Activated CD8-positive, alpha-beta memory T cell treated with anti-CD3 and anti-CD28 coated beads, Interleukin-2, amount 50 U/mL, for 1 hour (primary cell): ENCODE data around the gene OSBPL3.

Experiments used
- DNase-seq: peaks from one replicate; pipeline ENCODE4 v3.0.0-alpha.2; 2020; ENCODE audit errors: extremely low read depth

The OSBPL3 gene

DNA sequence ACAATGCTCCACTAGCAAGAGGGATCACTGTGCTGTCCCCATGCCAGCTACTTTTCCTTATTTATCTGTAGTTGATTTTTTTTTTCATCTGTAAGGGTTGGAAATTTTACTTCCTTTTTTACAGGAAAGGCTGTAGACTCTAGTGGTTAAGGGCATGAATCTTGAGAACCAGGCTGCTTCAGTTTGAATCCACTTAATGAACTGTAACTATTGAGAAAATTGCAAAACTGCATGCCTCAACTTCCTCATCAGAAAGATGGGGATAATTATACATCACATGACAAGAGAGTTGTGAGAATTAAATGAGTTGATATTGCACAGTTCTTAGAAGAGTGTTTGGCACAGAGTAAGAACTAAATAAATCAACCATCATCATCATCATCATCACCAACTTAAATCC lies 116.4 kb downstream of the OSBPL3 start:
- DNase-seq: no peak

DNA sequence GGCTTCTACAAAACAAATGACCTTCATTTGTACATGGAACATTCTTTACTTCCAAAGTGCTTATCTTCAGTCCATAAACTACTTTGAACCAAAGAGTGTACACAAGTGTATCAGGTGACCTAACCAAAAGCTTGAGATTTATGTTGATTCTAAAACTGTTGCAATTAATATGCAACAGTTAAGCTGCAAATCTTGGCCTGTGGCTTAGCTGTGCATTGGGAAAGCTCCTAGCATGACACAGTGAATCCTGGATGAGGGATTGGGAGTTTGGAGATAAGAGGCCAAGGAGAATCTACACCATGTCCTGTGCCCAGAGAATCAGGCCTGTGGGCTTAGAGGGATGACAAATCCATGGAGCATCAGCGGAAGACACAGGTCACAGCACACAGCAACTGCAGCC lies 117.5 kb downstream of the OSBPL3 start:
- no peak for DNase-seq

DNA sequence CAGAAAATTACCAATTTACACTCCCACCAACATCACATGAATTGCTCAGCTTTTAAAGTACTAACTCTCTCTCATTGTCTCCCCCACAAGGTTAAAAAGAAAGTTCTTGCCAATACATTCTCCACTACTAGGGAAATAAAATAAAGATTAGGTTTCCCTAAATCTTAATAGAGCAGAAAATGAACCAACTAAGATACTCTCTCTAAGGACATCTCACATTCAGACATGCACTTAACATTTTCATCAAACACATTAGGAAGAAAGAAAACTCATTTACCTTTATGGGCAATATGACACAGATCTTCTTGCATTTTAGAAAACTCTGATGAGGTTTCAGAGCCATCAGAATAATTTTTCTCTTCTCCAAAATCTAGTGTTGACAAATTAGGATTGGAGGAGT lies 118.6 kb downstream of the OSBPL3 start:
- DNase-seq: no peak

DNA sequence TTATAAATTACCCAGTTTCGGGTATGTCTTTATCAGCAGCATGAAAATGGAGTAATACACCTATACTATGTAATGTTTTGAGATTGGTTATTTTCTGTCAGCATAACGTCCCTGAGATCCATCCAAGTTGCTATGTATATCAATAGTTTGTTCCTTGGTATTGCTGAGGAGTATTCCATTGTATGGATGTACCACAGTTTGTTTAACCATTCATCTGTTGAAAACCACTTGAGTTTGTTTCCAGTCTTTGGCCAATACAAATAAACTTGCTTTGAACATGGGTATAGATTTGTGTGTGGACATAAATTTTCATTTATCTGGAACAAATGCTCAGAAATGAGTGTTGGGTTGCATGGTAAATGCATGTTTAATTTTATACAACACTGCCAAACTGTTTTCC lies 119.4 kb downstream of the OSBPL3 start:
- DNase-seq: no peak

DNA sequence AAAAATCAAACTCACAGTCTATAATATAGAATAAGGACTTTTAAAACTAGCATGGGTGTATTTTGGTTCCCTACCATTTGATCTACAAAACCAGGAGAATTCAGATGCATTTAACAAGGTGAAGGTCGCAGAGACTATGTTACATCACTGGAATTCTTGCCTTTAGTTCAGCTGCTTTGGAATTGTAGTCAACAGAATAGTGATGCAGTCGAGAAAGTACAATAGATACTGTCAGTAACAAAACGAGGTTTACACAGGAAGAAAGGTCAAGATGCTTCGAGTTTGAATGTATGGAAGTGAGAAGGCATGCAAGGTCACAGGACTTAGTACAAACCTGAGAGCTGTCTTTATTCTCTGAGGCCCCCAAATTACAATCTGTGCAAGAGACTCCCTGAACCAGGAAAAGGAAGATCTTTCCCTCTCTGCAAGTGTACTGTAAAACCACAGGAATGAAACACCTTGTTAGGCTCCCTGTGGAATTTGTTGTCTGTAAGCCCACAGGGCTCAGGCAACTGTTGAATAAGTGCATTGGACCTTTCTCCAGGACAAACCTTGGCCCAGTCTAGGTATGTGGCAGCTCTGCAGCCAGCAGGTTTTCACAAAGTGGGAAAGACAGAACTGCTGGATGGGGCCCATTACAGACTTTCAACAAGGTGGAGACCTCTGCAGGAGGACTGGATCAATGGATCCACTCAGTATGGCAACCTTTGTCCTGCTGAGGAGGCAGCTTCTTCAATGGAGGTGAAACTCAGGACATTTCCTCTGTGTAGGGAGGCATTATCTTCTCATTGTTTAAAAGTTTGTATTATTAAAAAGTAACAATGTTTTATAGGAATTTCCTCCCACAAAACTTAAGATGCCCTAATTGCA lies 121.6 kb downstream of the OSBPL3 start:
- no peak for DNase-seq

DNA sequence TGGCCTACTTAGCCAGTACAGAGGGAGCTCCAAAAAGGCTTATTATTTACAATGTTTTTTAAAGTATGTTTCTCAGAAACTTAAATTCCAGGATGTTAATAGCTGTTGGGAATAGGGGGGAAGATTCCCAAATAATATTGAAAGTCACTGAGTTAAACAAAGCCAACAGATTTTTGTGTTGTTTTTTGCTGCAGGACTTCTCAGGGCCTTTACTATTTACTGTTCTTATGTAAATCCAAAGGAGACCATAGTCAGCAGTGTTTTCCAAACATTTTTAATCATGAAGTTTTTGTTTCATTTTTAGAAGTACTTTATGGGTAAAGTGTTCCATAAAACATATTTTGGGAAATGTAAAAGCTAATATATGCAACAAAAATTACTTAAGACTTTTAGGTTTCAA lies 122.4 kb downstream of the OSBPL3 start:
- DNase-seq: no peak

DNA sequence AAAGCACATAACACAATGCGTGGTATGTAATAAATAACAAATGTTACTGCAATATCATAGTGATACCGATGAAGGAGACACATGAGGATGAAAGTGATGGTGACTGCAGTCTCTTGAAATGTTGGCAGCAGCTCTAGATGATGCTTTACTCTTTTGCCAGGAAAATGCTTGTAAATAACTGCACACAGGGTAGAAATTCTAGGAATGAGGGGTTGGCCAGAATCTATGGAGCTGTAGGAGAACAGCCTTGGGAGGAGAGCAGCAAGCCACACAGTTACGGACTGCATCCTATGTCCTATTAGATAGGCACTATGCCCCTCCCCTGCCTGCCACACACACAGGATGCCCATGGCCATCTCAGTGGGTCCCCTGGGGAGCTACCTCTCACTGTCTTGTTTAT lies 125.1 kb downstream of the OSBPL3 start:
- no peak for DNase-seq

DNA sequence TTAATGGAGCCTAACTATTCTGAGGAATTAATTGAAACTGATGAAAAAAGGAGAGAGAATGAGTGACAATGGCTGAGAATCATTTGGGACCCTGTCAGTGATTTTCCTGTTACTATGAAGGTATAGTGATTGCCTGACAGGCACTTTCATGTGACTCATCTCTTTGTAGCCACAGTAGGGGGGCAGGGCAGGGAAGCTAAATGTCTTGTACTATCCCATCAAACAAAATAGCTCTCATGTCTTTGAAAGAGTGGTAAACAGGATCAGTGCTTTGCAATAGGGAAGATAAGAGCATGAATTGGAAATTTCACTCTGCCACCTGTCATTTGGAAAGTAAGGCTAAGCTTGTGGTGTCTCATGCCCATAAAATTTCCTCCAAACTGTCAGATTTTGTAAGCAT lies 128.2 kb downstream of the OSBPL3 start:
- no peak for DNase-seq

DNA sequence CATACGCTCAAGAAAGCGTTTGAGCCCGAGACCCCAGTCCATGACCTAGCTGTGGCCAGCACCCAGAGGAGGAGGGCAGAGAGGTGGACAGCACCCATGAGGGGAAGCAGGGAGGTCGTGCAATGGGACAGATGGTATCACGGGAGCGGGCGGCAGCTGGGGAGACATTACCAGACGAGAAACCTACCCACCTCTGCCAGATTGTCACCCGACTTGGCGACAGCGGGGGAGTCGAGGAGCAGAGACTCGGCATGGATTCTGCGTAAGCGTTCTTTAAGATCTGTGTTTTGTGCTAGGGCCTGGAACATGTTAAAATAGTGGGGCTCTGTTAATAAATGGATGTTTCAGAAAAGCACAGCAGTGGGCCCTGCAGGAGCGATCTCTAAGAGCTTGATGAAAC lies 131.1 kb downstream of the OSBPL3 start:
- no peak for DNase-seq

DNA sequence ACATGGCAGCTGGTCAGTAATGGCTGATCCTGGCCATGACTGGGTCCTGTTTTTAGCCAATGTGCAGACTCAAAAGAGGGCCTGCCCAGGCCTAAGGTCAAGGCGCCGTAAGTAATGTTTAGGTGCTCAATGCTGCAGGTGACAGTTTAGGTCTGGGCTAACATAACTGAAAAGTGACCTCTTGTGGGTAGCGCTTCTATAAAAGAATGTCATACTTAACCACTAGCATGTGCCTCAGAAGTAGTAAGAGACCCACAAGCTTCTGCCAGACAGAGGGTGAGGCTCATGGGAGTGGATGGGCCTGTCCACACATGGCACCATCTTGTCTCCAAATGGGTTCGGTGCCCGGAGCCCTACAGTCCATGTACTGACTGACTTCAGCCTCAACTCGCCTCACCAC lies 132.2 kb downstream of the OSBPL3 start:
- DNase-seq: no peak

DNA sequence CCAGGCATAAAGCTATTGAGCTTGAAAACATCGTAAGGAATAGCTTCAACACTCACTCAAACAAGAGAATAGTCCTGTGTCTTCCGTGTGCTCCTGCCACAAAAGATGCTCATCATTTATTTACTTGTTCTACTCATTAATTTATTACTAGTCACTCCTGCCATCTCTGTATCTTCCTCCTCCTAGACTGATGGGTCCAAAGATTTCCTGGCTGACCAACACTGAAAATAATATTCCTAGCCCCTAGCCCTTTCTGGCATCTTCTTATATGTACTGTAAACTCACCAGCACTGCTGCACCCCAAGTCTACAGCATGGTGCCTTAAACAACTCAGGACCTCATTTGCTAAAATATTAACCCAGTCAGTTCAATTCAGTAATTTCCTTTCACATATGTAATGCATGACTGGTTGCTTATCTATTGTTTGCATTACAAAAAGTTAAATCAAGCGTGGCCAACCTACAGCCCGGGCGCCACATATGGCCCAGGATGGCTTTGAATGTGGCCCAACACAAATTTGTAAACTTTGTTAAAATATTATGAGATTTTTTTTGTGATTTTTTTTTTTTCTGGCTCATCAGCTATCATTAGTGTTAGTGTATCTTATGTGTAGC lies 136.1 kb downstream of the OSBPL3 start:
- DNase-seq: no peak

DNA sequence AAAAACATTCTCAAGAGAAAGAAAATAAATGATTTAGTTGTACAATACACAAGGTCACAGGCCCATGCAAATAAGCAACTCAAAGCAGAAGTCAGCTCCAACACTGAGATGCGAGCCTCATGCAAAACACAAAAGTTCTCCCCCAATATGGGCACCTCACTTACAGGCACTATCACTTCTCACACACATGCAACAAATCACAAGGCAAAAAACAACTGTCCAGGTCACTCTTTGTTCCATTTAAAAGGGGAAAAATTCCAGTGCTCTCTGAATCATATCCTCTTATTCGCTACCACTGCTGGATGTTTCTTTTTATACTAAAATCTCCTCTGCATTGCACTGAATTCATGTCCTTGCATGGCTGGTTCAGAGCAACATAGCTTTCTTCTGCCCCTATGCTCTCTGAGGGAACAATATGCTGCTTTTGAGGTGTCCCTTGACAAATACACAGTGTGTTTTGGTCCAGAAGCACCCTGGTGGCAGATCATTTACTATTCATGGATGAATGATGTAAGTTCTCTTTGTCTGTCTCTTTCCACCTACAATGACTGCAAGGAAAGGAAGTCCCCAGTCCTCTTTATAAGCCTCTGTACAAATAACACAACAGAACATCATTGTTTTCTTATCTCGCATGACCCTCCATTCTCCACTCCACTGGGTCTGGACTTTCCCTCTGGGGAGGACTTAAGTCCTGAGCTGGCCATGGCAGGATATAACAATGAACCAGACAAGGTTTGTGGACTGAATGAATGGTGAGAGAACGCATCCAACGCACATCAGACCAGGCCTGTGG lies 137.3 kb downstream of the OSBPL3 start:
- no peak for DNase-seq

DNA sequence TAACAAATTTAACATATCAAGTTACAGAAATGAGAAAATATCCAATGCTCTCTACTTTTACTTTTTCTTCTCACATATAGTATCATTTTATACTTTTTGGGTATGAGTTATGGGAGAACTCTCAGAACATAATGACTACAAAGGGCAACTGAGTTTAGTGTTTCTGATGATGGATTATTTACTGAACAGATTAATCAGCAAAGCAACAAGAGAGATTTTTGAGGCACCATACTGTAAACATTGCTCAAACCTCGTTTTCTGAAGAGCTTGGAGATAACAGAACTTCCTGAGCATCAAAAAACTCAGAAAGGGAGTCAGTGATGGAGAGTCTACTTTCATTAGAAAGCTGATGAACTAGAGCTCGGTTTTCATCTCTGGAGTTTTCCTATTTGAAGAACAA lies 137.9 kb downstream of the OSBPL3 start:
- DNase-seq: no peak

DNA sequence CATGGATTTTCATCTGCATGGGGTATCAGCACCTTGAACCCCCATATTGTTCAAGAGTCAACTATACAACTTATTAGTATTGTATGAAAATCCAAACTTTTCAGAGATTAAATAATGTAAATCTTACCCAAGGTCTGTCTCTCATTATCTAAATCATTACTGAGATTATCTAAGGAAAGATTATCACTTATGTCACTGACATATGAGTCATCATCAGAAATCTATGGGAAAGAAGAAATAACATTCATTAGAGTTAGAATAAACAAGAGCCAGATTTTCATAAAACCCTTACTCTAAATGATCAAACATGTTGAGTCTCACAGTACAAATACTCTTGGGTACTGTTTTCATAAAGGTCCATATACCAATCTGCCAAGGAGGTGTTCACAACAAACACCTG lies 139.4 kb downstream of the OSBPL3 start:
- no peak for DNase-seq

DNA sequence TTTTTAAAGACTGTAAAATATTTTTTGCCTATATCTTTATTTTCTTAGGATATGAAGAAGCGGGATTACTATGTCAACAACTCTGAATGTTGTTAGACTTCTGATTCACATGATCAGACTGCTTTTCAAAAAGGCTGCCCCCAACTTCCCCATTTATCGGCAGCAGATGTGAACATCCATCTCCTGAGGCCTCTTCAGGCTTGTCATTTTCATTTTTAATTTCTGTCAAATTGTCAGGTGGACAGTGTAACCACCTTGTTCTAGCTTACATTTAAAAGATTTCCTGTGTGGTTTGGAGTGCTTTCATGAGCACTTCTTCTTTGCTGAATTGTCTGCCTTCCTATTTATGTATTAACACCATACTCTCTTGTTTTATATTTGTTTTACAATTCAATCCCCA lies 143.9 kb downstream of the OSBPL3 start:
- no peak for DNase-seq

DNA sequence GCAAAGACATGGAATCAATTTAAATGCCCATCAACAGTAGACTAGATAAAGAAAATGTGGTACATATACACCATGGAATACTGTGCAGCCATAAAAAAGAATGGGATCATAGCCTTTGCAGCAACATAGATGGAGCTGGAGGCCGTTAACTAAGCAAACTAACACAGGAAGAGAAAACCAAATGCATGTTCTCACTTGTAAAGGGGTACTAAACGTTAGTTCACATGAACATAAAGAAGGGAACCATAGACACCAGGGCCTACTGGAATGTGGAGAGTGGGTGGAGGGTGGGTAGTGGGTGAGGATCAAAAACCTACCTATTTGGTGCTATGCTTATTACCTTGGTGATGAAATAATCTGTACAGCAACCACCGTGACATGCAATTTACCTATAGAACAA lies 144.3 kb downstream of the OSBPL3 start:
- DNase-seq: no peak

DNA sequence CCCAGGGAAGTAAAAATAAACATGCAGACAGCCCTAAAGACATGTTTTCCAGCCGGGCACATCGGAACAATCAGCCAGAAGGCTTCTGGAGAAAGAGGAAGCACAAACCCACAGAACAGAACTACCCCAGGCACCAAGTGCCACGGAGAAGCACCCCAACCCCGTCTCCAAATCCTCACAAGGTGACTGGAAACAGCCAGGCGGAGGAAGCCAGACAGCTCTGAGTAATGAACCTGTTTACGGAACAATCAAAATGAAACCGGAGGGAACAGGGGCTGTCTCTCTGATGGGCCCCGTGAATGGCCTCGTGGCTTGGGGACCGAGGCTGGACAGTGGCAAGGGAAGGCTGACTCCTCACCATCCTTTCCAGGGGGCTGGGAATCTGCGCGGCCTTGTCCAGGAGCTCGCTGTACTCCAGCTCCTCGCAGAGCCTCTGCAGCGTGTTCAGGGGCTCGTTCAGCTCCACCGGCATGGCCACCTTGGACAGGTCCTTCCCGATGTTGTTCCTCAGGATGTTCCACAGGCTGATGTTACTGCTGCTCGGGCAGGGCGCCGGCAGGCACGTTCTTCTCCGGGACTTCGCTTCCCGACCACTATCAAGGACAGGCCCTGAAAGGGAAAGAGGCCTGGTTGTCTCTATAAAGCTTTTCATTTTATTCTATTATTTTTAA lies 145.7 kb downstream of the OSBPL3 start:
- no peak for DNase-seq

DNA sequence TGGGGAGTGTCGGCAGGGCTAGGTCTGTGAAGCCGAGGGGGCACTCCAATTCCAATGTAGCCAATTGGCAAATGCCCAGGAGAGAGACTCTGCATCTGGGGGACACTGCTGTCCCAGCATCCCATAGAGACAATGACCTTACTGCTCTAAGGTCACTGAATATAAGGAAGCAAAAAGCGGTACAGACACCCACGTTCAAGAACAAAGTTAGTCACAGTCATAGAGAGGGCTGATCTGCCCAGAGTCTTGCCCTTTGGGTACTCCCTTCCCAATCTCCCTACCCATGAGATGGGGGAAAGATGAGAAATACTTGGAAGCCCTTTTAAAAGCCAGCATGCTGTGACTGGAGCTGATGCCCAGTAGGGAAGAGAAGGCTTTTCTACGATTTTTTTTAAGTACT lies 146.4 kb downstream of the OSBPL3 start:
- no peak for DNase-seq

DNA sequence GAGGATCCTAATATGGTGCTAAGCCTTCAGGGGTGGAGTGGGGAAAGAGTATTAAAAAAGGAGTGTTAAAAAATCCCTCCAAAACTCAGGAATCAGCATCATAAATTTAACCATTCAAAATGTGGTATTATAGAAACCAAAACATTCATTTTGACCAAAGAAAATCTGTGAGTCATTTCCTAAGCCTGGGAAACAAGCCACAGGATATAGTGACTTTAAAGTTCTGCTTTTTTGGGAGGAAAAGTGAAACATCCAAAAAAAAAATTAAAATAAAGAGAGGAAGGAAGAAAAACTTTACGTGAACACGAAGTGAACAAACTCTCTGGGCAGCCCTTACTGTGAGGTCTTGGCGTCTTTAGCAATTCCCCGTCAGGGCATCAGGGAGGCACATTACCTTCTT lies 148.7 kb downstream of the OSBPL3 start:
- no peak for DNase-seq

DNA sequence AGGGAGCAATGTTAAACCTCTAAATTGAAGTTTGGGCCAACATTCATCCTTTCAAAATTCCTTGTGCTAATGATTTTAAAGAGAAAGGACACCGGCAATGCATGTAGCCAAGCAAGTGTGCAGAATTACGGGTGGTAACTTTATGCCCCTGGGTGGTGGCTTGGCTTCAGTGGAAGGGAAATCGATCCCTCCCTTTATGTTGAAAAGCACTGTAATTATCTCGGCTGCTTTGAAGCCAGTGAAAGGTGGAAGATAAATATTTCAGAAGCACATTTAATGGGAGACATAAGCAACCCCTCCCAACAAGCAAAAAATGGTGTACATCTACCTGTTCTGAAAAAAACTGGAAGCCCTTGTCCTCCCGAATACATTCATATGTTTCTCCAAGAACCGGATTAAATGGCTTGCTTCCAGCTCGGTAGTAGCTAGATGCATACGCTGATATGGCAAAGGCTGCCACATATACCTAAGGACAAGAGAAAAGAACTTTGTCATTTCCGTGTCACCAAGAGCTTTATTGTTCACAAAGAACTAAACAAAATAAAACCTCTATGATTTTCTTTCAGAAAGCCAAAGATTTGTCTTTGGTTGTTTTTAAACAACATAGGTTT lies 149.4 kb downstream of the OSBPL3 start:
- no peak for DNase-seq

DNA sequence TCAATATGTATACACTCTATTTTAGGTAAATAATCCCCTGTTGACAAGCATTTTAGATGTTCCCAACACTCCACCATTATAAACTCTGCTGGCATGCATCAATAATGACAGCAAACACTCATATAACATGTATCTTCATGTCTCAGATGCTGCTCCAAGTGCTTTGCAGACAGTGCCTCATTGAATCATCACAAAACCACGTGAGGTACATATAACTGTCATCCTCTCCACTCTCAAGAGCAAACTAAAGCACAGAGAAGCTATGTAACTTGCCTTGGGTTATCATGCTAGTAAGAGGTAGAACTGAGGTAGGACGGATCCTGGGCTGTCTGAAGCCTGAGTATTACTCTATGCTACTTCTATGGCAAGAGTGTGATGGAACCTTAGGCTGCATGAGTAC lies 150.2 kb downstream of the OSBPL3 start:
- no peak for DNase-seq
